ENCODE results near the gene C11orf98. TPM values are rescaled to one million over a fixed set of nuclear protein-coding genes. Genes with fewer than 3 reads are reported as not detected.
A peak's percentile ranks its signal among the peaks of the same experiment; 100 is the strongest.

The C11orf98 gene
- total and polyA plus RNA-seq, 2 of the 13 experiments (the other 11 are each of a cell fraction or from before 2014, with no cell fraction given), result 30.4 to 91.8 TPM

DNA sequence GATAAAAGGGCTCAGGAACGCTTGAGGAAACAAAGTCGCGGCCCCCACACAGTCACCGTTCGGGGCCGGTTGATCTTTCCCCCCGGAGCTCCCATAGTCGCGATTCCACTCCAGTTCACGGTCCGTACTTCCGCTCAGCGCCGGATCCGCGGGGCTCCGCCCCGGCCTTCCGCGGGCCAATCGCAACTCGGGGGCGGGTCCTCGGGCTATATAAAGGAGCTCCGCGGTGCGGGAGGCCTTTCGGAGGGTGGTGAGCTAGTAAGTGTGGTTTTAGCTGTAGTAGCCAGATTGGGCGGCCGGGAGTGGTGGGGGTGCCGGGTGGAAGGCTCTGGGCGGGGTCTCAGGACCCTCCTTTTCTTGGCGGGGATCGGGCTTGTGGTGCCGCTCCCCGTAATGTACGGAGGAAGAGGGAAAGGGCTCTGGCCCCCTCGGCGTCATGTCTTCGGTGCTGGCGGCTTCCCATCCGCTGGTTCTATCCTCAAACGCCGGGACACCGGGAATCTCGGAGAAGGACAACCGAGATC, at the start of gene C11orf98, which contains the start of gene CSKMT (continued):
- TF ChIP-seq THAP9 (CRISPR knock-in tag; IDR thresholded peaks at IDR 0.05; ENCODE audit: borderline replicate concordance) (peak; percentile 49; the same call in 1 of the 2 replicates), ZBTB7A (CRISPR knock-in tag; IDR thresholded peaks at IDR 0.05) (no peak), NR1H2 (CRISPR knock-in tag; IDR thresholded peaks at IDR 0.05; ENCODE audit: borderline replicate concordance, low read depth) (no peak), TEAD2 (CRISPR knock-in tag; IDR thresholded peaks at IDR 0.05) (no peak), RARA (CRISPR knock-in tag; IDR thresholded peaks at IDR 0.05) (no peak), ZNF441 (CRISPR knock-in tag; IDR thresholded peaks at IDR 0.05; ENCODE audit: borderline replicate concordance) (peak; percentile 78), PAWR (CRISPR knock-in tag; IDR thresholded peaks at IDR 0.05; ENCODE audit: borderline replicate concordance) (0 out of 2 replicates have a peak, but pooled peaks have one; percentile 66), YEATS4 (CRISPR knock-in tag; IDR thresholded peaks at IDR 0.05; ENCODE audit: borderline replicate concordance) (0 out of 2 replicates have a peak, but pooled peaks have one; percentile 38), ZNF644 (CRISPR knock-in tag; IDR thresholded peaks at IDR 0.05; ENCODE audit: low read depth) (no peak), DNMT3B (CRISPR knock-in tag; conservative IDR thresholded peaks at IDR 0.05) (peak; percentile 83; the same call in 1 of the 2 replicates), RCOR2 (CRISPR knock-in tag; IDR thresholded peaks at IDR 0.05) (no peak), ZNF552 (CRISPR knock-in tag; IDR thresholded peaks at IDR 0.05; ENCODE audit: borderline replicate concordance) (peak; percentile 76; the same call in 1 of the 2 replicates), ZNF501 (CRISPR knock-in tag; IDR thresholded peaks at IDR 0.05) (peak; percentile 91), ZNF776 (CRISPR knock-in tag; IDR thresholded peaks at IDR 0.05) (peak; percentile 84), ZBTB20 (CRISPR knock-in tag; IDR thresholded peaks at IDR 0.05; ENCODE audit: borderline replicate concordance, low read depth) (0 out of 2 replicates have a peak, but pooled peaks have one; percentile 69), ZNF383 (CRISPR knock-in tag; IDR thresholded peaks at IDR 0.05; ENCODE audit: borderline replicate concordance) (no peak), HES4 (CRISPR knock-in tag; IDR thresholded peaks at IDR 0.05; ENCODE audit: borderline replicate concordance) (peak; percentile 18; the same call in 1 of the 2 replicates), ZNF766 (CRISPR knock-in tag; IDR thresholded peaks at IDR 0.05; ENCODE audit: borderline replicate concordance) (peak; percentile 76), ZNF367 (CRISPR knock-in tag; IDR thresholded peaks at IDR 0.05; ENCODE audit: borderline replicate concordance) (no peak), ZNF292 (CRISPR knock-in tag; IDR thresholded peaks at IDR 0.05; ENCODE audit: borderline replicate concordance, low read depth) (no peak)
- TF ChIP-seq, protein P1, sequence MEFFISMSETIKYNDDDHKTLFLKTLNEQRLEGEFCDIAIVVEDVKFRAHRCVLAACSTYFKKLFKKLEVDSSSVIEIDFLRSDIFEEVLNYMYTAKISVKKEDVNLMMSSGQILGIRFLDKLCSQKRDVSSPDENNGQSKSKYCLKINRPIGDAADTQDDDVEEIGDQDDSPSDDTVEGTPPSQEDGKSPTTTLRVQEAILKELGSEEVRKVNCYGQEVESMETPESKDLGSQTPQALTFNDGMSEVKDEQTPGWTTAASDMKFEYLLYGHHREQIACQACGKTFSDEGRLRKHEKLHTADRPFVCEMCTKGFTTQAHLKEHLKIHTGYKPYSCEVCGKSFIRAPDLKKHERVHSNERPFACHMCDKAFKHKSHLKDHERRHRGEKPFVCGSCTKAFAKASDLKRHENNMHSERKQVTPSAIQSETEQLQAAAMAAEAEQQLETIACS (CRISPR knock-in tag; IDR thresholded peaks at IDR 0.05), result no peak

Measured in HepG2 (cell line).